HG03378 (cell line): ENCODE data around the gene MTG2.
A peak's percentile ranks its signal among the peaks of the same experiment; 100 is the strongest.

Experiments
- ATAC-seq: cut with Tn5 transposase; IDR thresholded peaks from one replicate; pipeline ENCODE4 v1.9.1; 2021; ENCODE audit warnings: mild to moderate bottlenecking, moderate library complexity; ENCODE audit not compliant: unreplicated experiment

MTG2 gene

DNA sequence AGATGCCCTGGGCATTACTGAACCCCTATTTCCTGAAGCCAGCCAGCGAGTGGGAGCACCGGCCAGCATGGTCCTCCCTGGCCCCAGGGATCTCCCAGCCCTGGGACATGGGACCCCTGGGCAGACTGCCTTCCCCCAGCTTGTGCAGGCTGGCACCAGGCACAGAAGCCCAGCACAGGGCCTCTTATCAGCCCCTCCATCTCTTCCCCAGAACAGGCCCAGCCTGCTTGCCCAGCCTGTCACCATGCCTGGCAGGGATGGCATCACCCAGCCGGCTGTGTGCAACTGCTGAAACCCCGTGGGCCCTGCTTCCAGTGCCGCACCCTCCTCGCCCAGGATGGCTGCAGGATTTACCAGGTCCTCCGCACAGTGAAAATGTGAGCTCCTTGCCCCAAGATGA, 49.4 kb downstream of the MTG2 start:
- no peak for ATAC-seq

DNA sequence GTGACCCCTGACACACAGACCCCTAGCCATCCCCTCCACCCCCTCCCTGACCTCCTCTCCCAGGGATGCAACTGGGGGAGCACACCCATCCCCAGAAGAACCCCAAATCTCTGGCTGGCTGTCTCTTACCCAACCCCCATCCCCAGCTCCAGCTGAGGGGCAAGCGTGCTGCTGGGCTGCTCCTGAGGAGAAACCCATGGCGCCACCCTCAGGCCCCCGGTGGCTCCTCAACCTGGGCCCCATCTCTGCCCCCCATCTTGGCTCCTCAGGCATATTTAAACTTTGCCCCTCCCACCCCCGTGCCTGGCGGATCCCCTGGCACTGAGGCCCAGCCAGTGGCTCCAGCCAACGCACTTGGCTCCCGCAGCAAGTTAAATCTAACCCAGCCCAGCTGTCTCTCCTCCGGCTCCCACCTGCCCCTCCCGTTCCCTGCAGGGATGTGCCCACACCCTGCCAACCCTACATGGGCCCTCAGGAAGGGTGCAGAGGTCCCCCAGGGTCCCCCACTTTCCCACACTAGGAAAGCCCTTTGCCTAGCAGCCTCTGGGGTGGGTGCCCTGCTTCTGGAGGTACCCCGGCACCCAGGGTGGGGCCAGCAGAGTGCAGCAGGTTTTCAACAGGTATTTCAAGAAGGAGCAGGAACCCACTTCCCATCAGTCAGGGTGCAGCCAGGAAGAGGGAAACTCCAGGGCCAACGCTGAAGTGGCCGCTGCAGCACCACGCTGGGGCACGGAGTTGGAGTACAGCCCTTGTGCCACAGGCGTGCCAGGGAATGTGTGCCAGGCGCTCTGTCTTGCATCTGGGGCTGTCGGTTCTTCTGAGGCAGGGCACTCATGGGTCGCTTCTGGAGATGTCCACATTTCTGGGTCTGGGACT, 50.2 kb downstream of the MTG2 start:
- ATAC-seq, result no peak

- ATAC-seq, result no peak
Measured at GRCh38 chr20:62233684-62234083, 50.9 kb downstream of the MTG2 start.

GRCh38 chr20:62234339-62234738, 51.5 kb downstream of the MTG2 start:
- ATAC-seq, result no peak

DNA sequence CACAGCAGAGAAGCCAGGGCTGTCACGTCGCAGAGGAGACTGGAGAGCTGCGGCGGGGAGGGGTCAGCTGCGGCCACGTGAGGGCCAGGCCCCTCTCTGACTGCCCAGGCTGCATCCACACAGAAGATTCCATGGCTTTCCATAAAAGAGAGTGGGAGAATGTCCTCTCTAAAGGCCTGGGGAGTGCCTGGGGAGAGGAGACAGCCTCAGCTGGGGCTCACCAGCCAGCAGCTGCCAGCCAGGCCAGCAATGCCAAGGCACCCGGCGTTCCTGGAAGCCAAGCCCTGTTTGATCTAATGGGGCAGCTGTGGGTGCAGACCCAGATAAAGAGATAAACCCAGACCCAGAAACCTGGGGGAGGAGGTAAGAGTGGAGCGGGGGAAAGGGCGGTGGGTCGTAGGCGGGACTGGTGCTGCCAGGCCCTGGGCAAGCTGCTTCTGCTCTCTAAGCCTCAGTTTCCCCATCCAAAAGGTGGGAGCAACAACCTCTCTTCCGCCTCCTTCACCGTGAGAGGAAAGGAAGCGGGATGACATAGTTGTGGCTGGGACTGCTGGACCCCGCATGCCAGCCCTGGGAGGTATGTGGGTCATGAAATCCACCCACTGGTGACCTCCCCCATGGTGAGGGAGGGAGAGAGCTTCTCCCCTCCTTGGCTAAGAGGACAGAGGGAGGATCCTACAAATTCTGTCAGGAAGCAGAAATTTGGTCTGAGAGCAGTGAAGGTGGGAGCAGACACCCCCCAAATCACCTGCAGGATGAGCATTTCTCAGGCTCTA, 52.4 kb downstream of the MTG2 start:
- ATAC-seq, result no peak

DNA sequence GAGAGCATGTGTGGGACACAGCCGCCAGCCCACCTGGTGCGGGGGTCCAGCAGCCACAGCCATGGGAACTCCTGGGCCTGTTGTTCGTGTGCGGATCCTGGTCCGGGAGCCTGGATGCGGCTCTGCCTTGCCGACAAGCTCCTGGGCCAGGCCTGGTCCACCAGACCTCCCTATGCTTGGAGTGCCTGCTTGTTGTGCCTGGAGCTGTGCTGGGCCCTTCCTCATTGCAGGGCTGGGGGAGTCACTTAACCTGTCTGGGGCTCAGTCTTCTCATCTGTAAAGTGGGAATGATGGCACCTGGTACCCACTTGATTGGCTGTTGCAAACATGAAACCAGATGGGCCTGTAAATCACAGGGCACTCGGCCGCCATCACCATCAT, 52.9 kb downstream of the MTG2 start:
- ATAC-seq, result no peak

- no peak for ATAC-seq
Measured at GRCh38 chr20:62236200-62236599, 53.4 kb downstream of the MTG2 start.

- ATAC-seq, result no peak
Measured at GRCh38 chr20:62236766-62237513, 54.1 kb downstream of the MTG2 start.

DNA sequence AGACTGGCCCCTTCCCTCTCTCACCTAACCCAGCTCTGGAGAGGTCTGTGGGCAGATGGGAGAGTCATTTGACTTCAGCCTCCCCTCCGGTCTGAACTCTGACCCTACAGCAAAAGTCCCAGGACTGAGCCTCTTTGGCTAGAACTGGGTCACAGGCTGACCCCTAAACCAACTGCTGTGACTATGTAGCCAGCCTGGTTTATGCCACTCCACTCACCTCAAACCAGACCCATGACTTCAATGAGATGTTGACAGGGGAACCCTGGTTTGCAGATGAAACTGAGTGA, 54.6 kb downstream of the MTG2 start:
- no peak for ATAC-seq

GRCh38 chr20:62237801-62238568, 55.2 kb downstream of the MTG2 start, which contains the start of gene OSBPL2:
TSS of gene OSBPL2 (plus strand) at chr20:62238521. CDS start at chr20:62256185, 17,664 bp downstream.
- peak; percentile 98 for ATAC-seq

DNA sequence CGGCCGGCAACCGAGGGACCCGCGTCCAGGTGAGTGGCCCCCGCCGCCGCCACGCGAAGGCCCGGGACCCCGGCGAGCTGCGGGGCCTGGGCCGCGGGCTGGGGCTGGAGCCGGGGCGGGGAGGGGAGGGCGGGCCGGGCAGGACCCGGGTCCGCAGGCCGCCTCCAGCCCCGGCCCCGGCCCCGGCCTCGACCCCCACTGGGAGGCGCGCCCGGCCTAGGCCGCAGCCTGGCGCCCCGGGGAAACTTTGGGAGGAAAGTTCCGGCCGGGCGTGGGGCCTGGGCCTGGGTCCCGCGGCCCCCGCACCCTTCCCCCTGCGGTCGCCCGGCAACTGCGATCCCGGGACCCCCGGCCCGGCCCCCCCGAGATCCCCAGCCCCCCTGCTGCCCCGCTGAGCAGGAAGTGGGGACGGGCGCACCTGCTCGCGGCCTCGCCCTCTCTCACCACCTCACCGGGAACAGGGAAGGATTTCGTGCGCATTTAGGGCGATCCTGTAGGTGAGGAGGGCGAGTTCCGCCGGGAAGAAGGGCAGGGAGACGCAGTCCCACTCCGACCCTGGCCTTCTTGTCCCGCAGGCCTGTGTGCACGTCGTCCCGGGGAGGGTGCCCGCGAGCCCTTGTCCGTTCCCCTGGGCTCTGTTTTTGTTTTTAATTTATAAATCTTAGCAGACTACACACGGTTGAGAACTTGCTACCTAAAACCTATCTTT, 55.9 kb downstream of the MTG2 start:
- ATAC-seq, result no peak

GRCh38 chr20:62239278-62239879, 56.6 kb downstream of the MTG2 start:
- no peak for ATAC-seq

- ATAC-seq, result no peak
Measured at GRCh38 chr20:62240020-62240685, 57.3 kb downstream of the MTG2 start.

- ATAC-seq, result no peak
Measured at GRCh38 chr20:62241506-62241905, 58.7 kb downstream of the MTG2 start.

- ATAC-seq, result no peak
Measured at GRCh38 chr20:62242176-62242575, 59.3 kb downstream of the MTG2 start.

DNA sequence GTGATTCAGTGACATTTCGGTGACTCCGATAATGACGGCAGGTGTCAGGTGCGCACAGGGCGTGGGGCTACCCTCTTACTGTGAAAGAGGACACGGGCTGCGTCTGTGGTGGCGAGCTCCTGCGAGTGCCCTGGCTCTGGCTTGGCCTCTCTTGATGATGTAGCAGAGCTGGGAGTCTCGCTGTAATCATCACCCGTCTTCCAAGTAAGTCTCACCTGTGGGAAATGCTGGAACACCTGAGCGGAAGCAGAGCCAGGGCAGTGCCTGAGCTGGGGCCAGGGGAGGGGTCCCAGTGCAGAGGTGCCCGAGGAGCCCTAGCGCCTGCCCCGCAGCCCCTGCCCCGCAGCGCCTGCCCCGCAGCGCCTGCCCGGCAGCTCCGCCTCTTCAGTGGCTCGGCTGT, 60.3 kb downstream of the MTG2 start:
- ATAC-seq, result no peak

DNA sequence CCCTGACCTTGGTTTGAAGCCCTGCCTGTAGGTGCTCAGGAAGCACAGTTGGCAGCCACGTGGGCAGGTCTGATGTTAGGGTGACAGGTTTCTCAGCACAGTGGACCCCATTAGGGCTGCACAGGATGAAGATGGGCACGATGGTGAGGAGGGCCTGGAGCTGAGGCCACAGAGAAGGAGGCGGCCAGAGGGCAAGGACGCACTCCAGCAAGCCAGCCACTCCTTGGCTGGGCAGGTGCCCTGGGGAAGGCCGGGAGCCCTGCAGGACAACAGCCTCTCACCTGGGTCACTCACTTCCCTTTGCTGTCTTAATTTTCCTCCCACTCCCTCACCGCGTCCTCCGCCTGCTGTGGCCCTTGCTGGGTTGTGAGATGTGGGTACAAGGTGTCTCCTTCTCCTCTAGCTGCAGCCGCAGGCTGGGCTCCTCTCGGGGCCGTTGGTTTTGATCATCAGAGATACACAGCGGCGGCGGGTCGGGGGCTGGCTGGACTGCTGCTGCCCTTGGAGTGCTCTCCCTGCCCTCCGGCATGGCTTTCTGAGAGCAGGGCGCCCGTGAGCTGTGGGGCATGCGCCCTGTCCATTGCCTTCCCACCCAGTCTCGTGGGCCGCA, 61.2 kb downstream of the MTG2 start:
- ATAC-seq, result no peak

- no peak for ATAC-seq
Measured at GRCh38 chr20:62244644-62245108, 61.8 kb downstream of the MTG2 start.

DNA sequence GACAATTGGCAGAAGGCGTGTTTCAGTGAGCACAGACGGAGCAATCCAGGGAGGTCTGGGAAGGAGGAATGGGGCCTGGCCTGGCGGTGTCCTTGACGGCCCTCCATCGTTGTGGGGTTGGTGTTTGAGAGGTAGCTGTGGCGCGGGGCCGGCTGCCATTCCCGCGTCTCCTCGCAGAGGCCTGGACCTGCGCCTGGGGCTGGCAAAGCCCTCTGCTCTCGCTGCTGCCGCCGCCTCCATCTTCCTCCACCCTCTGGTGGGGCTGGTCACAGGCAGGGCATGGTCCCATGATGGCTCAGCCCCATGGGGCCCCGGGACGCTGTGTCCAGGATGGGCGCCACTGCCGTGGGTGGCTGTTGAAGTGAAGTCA, 63.1 kb downstream of the MTG2 start:
- no peak for ATAC-seq
